Trophoblast cell (in vitro differentiated cells and primary cell): ENCODE data around the gene SERPINB6.
A peak's percentile ranks its signal among the peaks of the same experiment; 100 is the strongest.
"Not testable (repeated sequence)": the region's sequence is repeated elsewhere in the genome, so short reads cannot be mapped to it uniquely, and the experiment has no call there.

ENCODE experiments used
- DNase-seq, 2 donors: peaks; one replicate each; pipeline ENCODE4 v3.0.0-alpha.2; 2016
- H2AFZ ChIP-seq: 2 replicates; pipeline ENCODE4 v1.6.1; 2013; ENCODE audit warnings: low read length, moderate library complexity, mild to moderate bottlenecking; ENCODE audit not compliant: insufficient read depth, poor library complexity
- H2AK5ac ChIP-seq: 2 replicates; pipeline ENCODE4 v1.6.1; 2013; ENCODE audit warnings: mild to moderate bottlenecking, low read length
- H2BK120ac ChIP-seq: 2 replicates; pipeline ENCODE4 v1.6.1; 2013; ENCODE audit warnings: low read length, mild to moderate bottlenecking, moderate library complexity; ENCODE audit not compliant: insufficient read depth, poor library complexity
- H2BK12ac ChIP-seq: 2 replicates; pipeline ENCODE4 v1.6.1; 2013; ENCODE audit warnings: mild to moderate bottlenecking, low read length, moderate library complexity
- H2BK5ac ChIP-seq: 2 replicates; pipeline ENCODE4 v1.6.1; 2013; ENCODE audit warnings: low read length, low read depth, moderate library complexity, mild to moderate bottlenecking; ENCODE audit not compliant: poor library complexity
- H3K14ac ChIP-seq: 2 replicates; pipeline ENCODE4 v1.6.1; 2013; ENCODE audit warnings: mild to moderate bottlenecking, low read length
- H3K18ac ChIP-seq: 2 replicates; pipeline ENCODE4 v1.6.1; 2013; ENCODE audit warnings: mild to moderate bottlenecking, low read length
- H3K23ac ChIP-seq: 2 replicates; pipeline ENCODE4 v1.6.1; 2013; ENCODE audit warnings: low read length
- H3K27ac ChIP-seq: 2 replicates; pipeline ENCODE4 v1.5.1; 2013; ENCODE audit warnings: low read depth, mild to moderate bottlenecking, inconsistent platforms, low read length, moderate library complexity
- H3K27me3 ChIP-seq: 2 replicates; pipeline ENCODE4 v1.6.1; 2013; ENCODE audit warnings: inconsistent platforms, mild to moderate bottlenecking, low read length, moderate library complexity; ENCODE audit not compliant: insufficient read depth
- H3K36me3 ChIP-seq, 2 experiments: 1 replicate in 1 of 2; 2 replicates in 1 of 2; pipeline ENCODE4 v1.6.1; 2013; ENCODE audit warnings: low read length in 2 of 2, mild to moderate bottlenecking in 2 of 2, moderate library complexity in 1 of 2; ENCODE audit not compliant: insufficient read depth in 2 of 2, control insufficient read depth in 1 of 2
- H3K4ac ChIP-seq: 2 replicates; pipeline ENCODE4 v1.6.1; 2013; ENCODE audit warnings: low read depth, mild to moderate bottlenecking, low read length, moderate library complexity
- H3K4me1 ChIP-seq, 2 experiments: 1 replicate in 1 of 2; 2 replicates in 1 of 2; pipeline ENCODE4 v1.6.1; 2013; ENCODE audit warnings: low read length in 2 of 2, mild to moderate bottlenecking in 2 of 2, moderate library complexity in 1 of 2; ENCODE audit not compliant: insufficient read depth in 2 of 2, control insufficient read depth in 1 of 2
- H3K4me2 ChIP-seq: 2 replicates; pipeline ENCODE4 v1.6.1; 2013; ENCODE audit warnings: inconsistent platforms, mild to moderate bottlenecking, low read length, moderate library complexity
- H3K4me3 ChIP-seq: 2 replicates; pipeline ENCODE4 v1.5.1; 2013; ENCODE audit warnings: mild to moderate bottlenecking, low read depth, low read length, inconsistent platforms
- H3K79me1 ChIP-seq: one replicate; pipeline ENCODE4 v1.6.1; 2013; ENCODE audit warnings: low read length
- H3K79me2 ChIP-seq: 2 replicates; pipeline ENCODE4 v1.6.1; 2013; ENCODE audit warnings: low read length, mild to moderate bottlenecking; ENCODE audit not compliant: control insufficient read depth, insufficient read depth, poor library complexity
- H3K9ac ChIP-seq: 2 replicates; pipeline ENCODE4 v1.6.1; 2013; ENCODE audit warnings: mild to moderate bottlenecking, low read length
- H3K9me3 ChIP-seq: 2 replicates; pipeline ENCODE4 v1.6.1; 2013; ENCODE audit warnings: low read depth, mild to moderate bottlenecking, control low read depth, inconsistent platforms, low read length; ENCODE audit not compliant: insufficient read depth
- H4K12ac ChIP-seq: 2 replicates; pipeline ENCODE4 v1.6.1; 2013; ENCODE audit warnings: low read depth, mild to moderate bottlenecking, low read length, moderate library complexity
- H4K8ac ChIP-seq: 2 replicates; pipeline ENCODE4 v1.6.1; 2013; ENCODE audit warnings: low read depth, mild to moderate bottlenecking, low read length, moderate library complexity
- H4K91ac ChIP-seq: one replicate; pipeline ENCODE4 v1.6.1; 2013; ENCODE audit warnings: low read depth, mild to moderate bottlenecking, low read length, moderate library complexity
- WGBS: extraction: QIAGEN DNeasy Blood & Tissue Kit; methylation state at CpG from one replicate; pipeline ENCODE4 v1.1.7; 2013; ENCODE audit warnings: missing lambda C conversion rate; ENCODE audit not compliant: insufficient read length, insufficient coverage; ENCODE audit errors: extremely low coverage; 5-methylcytosine and 5-hydroxymethylcytosine counted together

The SERPINB6 gene

GRCh38 chr6:2935566-2936291 lies 35.6 kb downstream of the SERPINB6 start:
- peaks cover 0 to 3% of the 10 kb centered on the region in 2 experiments for H3K4me1 ChIP-seq
- no peak overlapping the region for H3K4me2 ChIP-seq
- no peaks in the 10 kb centered on the region for H3K9me3 ChIP-seq
- no peak overlapping the region for H3K23ac ChIP-seq
- H3K79me2 ChIP-seq = no peaks in the 10 kb centered on the region
- H3K27me3 ChIP-seq = no peaks in the 10 kb centered on the region
- no peak overlapping the region for H2AFZ ChIP-seq
- H3K18ac ChIP-seq = no peak overlapping the region
- H3K9ac ChIP-seq = no peak overlapping the region
- no peak overlapping the region for H4K91ac ChIP-seq
- no peak overlapping the region for H4K8ac ChIP-seq
- H2BK12ac ChIP-seq = no peak overlapping the region
- no peaks in the 10 kb centered on the region for H3K36me3 ChIP-seq
- no peak overlapping the region for H2BK120ac ChIP-seq
- no peak for DNase-seq
- no peaks in the 10 kb centered on the region for H3K79me1 ChIP-seq
- H4K12ac ChIP-seq = no peak overlapping the region
- no CpG with 5 or more reads among the region's 44 CpGs for WGBS
- no peak overlapping the region for H2BK5ac ChIP-seq
- peak overlapping the region; percentile 9 for H3K4me3 ChIP-seq
- H3K14ac ChIP-seq = no peak overlapping the region
- H3K27ac ChIP-seq = no peak overlapping the region
- H2AK5ac ChIP-seq = no peak overlapping the region
- no peak overlapping the region for H3K4ac ChIP-seq

DNA sequence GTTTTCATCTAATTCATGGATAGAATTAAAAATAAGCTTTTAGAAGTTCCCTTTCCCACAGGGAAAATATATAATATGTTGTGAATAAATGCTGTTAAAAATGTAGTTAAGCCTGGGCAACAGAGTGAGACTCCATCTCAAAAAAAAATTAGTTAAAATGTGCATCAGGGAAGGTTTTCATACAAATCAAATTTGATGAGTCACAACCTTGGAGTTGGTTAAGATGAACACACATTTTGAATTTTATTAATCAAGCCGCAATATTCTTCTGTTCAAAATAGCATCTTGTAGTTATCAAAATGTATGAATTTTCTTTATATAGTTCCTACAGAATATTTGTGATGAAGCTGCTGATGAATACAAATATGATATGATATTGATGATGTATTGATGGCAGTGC lies 37.3 kb downstream of the SERPINB6 start:
- H3K14ac ChIP-seq = no peak overlapping the region
- no peak for DNase-seq
- H2AFZ ChIP-seq = no peak overlapping the region
- no peaks in the 10 kb centered on the region for H3K79me2 ChIP-seq
- H3K79me1 ChIP-seq = no peaks in the 10 kb centered on the region
- H3K4me2 ChIP-seq = no peak overlapping the region
- H3K9ac ChIP-seq = no peak overlapping the region
- H3K27me3 ChIP-seq = no peaks in the 10 kb centered on the region
- peaks cover 0 to 3% of the 10 kb centered on the region in 2 experiments for H3K4me1 ChIP-seq
- no peak overlapping the region for H2BK5ac ChIP-seq
- WGBS = no CpG with 5 or more reads among the region's 1 CpG
- H3K4ac ChIP-seq = no peak overlapping the region
- H4K12ac ChIP-seq = no peak overlapping the region
- H2AK5ac ChIP-seq = no peak overlapping the region
- H2BK120ac ChIP-seq = no peak overlapping the region
- no peak overlapping the region for H3K18ac ChIP-seq
- H3K9me3 ChIP-seq = no peaks in the 10 kb centered on the region
- no peak overlapping the region for H4K91ac ChIP-seq
- H3K4me3 ChIP-seq = no peak overlapping the region
- no peak overlapping the region for H3K27ac ChIP-seq
- H2BK12ac ChIP-seq = no peak overlapping the region
- H3K23ac ChIP-seq = no peak overlapping the region
- H4K8ac ChIP-seq = no peak overlapping the region
- H3K36me3 ChIP-seq = no peaks in the 10 kb centered on the region

DNA sequence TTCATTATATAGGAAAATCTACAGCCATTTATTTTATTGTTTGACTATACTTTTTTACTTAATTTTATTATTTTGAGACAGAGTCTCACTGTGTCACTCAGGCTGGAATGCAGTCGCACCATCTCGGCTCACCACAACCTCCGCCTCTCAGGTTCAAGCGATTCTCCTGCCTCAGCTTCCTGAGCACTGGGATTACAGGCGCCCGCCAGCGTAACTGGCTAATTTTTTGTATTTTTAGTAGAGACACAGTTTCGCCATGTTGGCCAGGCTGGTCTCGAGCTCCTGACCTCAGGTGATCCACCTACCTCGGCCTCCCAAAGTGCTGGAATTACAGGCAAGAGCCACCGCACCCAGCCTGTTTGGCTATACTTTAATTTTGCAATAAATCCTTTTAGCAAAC lies 38.5 kb downstream of the SERPINB6 start:
- H3K9ac ChIP-seq, H3K4me2 ChIP-seq, H4K8ac ChIP-seq, H3K4ac ChIP-seq, H2AFZ ChIP-seq, H3K27ac ChIP-seq, H3K23ac ChIP-seq, H3K79me1 ChIP-seq, H3K9me3 ChIP-seq, H4K91ac ChIP-seq, H3K4me1 ChIP-seq, H3K14ac ChIP-seq, H2BK12ac ChIP-seq, H2BK120ac ChIP-seq, H3K36me3 ChIP-seq, H3K27me3 ChIP-seq, DNase-seq, H3K18ac ChIP-seq, H3K79me2 ChIP-seq, H4K12ac ChIP-seq, H3K4me3 ChIP-seq, H2BK5ac ChIP-seq, H2AK5ac ChIP-seq: not testable (repeated sequence)
- WGBS = no CpG with 5 or more reads among the region's 11 CpGs

GRCh38 chr6:2931970-2932748 lies 39.2 kb downstream of the SERPINB6 start:
- H3K9ac ChIP-seq = no peak overlapping the region
- H3K4me3 ChIP-seq = no peak overlapping the region
- H4K91ac ChIP-seq = no peak overlapping the region
- no peaks in the 10 kb centered on the region for H3K9me3 ChIP-seq
- no peak overlapping the region for H3K27ac ChIP-seq
- no peaks in the 10 kb centered on the region for H3K79me1 ChIP-seq
- H3K4me2 ChIP-seq = no peak overlapping the region
- no peak overlapping the region for H2BK5ac ChIP-seq
- no peak overlapping the region for H3K4ac ChIP-seq
- no peaks in the 10 kb centered on the region for H3K27me3 ChIP-seq
- H3K23ac ChIP-seq = no peak overlapping the region
- no peak overlapping the region for H4K12ac ChIP-seq
- no peak overlapping the region for H3K18ac ChIP-seq
- DNase-seq = peak; percentile 89 to 97
- H2AK5ac ChIP-seq = no peak overlapping the region
- H2BK12ac ChIP-seq = no peak overlapping the region
- H3K79me2 ChIP-seq = no peaks in the 10 kb centered on the region
- H3K14ac ChIP-seq = no peak overlapping the region
- no peak overlapping the region for H2AFZ ChIP-seq
- H3K36me3 ChIP-seq = no peaks in the 10 kb centered on the region
- H4K8ac ChIP-seq = no peak overlapping the region
- peaks cover 0 to 3% of the 10 kb centered on the region in 2 experiments for H3K4me1 ChIP-seq
- no CpG with 5 or more reads among the region's 11 CpGs for WGBS
- no peak overlapping the region for H2BK120ac ChIP-seq
